MV-4-11 (cell line): ENCODE measurements around the gene ANKRD33B.
"Not testable (repeated sequence)": the region's sequence is repeated elsewhere in the genome, so short reads cannot be mapped to it uniquely, and the experiment has no call there.

ENCODE experiments used
- DNase-seq: peaks from one replicate; lab custom pipeline; 2025; lab: John Stamatoyannopoulos, UW

Gene ANKRD33B

DNA sequence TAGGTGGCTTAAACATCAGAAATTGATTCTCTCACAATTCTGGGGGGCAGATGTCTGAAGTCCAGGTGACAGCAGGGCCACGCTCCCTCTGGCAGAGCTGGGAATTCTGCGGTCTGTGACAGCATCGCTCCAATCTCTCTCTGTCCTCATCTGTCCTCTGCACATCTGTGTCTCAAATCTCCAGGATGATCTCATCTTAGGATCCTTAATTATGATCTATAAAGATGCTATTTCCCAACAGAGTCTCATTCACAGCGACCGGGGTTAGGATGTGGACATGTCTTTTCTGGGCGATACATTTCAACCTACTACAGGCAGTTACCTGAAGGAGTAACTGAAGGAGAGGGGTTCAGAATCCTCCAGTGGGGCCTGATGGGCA lies 31.4 kb downstream of the ANKRD33B start:
- no peak for DNase-seq

DNA sequence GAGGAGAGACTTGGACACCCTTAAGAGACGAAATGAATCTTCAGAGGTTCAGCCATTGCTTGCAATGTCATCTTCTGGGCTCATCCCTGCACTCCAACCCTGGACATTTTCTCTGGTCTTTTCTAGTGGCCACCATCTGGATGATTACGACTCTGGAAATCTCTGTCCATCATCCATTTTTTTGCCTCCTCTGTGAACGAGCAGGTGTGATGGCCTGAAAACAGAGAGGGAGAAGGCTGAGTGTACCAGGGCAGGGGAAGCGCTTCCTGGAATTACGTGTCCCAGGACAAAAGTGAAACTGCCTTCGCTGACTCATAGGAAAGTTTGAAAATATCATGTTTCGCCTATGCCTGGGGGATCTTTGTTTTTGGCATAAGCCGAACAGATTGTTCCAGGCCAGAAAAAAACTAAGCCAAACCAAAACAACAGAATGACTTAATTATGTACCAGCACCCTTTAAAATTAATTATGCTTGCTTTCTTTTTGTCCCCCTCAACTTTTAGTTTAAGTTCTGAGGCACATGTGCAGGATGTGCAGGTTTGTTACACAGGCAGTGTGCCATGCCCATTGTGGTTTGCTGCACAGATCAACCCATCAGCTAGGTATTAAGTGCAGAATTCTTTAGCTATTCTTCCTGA lies 31.9 kb downstream of the ANKRD33B start:
- DNase-seq: no peak

DNA sequence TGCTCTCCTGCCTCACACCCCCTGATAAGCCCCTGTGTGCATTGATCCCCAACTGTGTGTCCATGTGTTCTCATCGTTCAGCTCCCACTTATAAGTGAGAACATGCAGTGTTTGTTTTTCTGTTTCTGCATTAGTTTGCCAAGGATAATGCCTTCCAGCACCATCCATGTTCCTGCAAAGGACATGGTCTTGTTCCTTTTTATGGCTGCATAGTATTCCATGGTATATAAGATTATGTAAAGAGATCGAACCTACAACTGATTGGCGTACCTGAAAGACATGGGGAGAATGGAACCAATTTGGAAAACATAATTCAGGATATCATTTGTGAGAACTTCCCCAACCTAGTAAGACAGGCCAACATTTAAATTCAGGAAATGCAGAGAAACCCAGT lies 32.4 kb downstream of the ANKRD33B start:
- DNase-seq: no peak

- DNase-seq: no peak
These were observed 33.1 kb downstream of the ANKRD33B start for GRCh38 chr5:10596886-10597451.

DNA sequence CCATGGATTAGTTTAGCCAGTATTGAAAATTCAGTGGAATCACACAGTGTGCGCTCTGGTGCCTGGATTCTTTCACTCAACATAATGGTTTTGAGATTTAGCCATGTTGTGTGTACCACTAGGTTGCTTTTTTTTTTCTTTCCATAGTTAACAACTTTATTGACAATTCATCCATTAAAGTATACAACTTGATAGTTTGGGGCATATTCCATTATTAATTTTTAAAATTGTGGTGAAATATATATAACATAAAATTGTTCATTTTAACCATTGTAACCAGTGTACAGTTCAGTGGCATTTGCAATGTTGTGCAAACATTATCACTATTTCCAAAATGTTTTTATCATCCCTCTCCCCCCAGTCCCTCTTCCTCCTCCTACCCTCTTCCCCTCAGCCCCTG lies 35.2 kb downstream of the ANKRD33B start:
- no peak for DNase-seq

- DNase-seq: no peak
These were observed 36.0 kb downstream of the ANKRD33B start for GRCh38 chr5:10599862-10600284.

- no peak for DNase-seq
These were observed 36.9 kb downstream of the ANKRD33B start for GRCh38 chr5:10600626-10601245.

- no peak for DNase-seq
These were observed 37.6 kb downstream of the ANKRD33B start for GRCh38 chr5:10601246-10602030.

- DNase-seq: no peak
These were observed 38.3 kb downstream of the ANKRD33B start for GRCh38 chr5:10602031-10602806.

DNA sequence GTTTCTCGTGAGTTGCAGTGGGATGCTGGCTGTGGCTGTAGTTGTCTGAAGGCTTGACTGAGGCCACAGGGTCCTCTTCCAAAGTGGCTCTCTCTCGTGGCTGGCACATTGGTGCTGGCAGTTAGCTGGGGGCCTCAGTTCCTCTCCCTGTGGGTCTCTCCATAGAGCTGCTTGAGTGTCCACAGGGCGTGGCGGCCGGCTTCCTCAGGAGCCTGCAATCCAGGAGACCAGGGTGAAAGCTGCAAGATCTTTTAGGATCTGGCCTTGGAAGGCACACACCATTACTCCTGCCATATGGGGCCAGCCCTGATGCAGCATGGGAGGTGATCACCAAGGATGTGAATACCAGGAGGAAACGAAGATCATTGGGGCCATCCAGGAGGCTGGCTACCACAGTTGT lies 41.1 kb downstream of the ANKRD33B start:
- DNase-seq: no peak

GRCh38 chr5:10606632-10607022 lies 42.8 kb downstream of the ANKRD33B start:
- DNase-seq: not testable (repeated sequence)

DNA sequence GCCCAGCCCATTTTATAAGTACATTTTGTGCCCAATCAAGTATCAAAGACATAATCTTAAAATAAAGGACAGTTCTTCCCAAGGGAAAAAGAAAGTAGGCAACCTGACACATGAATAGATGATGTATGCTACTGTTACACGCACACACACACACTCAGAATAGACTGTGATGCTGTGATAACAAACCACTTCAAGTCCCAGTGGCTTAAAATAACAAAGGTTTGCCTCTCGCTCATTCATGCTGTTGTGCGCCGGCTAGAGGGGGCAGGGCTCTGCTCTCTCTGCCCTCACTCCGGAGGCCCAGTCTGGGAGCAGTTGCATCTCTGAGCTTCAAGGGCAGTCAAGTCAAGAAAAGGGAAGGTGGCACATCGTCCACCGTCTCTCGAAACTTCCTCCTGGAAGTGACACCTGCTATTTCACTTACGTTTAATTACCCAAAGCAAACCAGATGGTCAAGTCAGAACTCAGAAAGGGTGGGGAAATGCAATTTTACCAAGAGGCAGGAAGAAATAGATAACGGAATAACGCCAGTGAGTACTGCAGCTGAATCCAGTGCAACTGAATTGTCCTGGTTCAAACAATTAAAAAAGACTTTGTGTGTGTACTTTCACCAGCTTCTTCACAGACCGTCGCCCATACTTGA lies 43.3 kb downstream of the ANKRD33B start:
- peak; percentile 80 for DNase-seq

- peak; percentile 95 for DNase-seq
These were observed 43.8 kb downstream of the ANKRD33B start for GRCh38 chr5:10607666-10608073.

DNA sequence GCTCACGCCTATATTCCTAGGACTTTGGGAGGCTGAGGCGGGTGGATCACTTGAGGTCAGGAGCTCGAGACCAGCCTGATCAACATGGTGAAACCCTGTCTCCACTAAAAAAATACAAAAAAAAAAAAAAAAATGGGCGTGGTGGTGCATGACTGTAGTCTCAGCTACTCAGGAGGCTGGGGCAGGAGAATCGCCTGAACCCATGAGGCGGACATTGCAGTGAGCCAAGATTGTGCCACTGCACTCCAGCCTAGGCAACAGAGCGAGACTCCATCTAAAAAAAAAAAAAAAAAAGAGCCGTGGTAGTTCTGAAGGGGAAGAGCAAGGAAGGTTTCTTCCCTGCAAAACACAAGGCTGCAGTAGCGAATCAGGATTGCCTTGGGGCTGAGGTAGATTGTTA lies 44.2 kb downstream of the ANKRD33B start:
- DNase-seq: not testable (repeated sequence)

GRCh38 chr5:10610058-10610457 lies 46.2 kb downstream of the ANKRD33B start:
- no peak for DNase-seq

- DNase-seq: no peak
These were observed 47.4 kb downstream of the ANKRD33B start for GRCh38 chr5:10611290-10611689.

- peak; percentile 6 for DNase-seq
These were observed 48.4 kb downstream of the ANKRD33B start for GRCh38 chr5:10612251-10612650.

- peak; percentile 31 for DNase-seq
These were observed 51.8 kb downstream of the ANKRD33B start for GRCh38 chr5:10615693-10616092.

GRCh38 chr5:10617103-10617502 lies 53.2 kb downstream of the ANKRD33B start:
- DNase-seq: no peak

DNA sequence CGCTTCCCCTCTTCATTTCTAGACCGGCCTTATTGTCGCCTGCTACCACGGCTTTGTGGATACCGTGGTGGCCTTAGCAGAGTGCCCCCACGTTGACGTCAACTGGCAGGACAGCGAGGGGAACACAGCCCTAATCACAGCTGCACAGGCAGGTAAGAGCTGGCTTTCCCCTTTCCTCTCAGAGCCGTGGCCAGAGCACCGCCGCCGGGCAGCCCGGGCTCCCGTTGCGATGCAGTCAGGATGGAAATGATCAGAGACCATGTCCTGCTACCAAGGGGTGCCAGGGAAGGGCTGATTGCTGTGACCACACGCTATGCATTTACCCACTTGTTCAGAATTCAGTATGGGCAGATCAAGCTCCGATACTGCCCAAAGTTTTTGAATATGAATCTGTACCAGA lies 54.4 kb downstream of the ANKRD33B start:
- DNase-seq: no peak

DNA sequence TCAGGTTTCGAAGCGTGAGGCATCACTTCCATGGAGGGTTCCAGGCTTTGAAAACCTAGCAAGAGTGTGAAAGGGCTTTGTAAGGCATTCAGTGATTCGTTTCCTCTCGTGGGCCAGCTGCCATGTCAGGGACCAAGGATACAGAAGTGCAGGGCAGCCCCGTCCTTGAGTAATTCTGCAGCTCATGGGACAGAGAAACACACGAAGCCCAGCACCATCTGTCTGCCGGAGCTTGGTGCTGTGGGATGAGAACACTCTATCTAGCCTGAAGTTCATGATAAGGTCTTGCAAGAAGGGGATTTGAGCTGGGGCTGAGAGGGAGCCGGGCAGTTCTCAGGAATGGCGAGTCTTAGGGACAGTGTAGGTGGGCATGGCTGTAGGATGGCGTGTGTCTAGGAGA lies 55.8 kb downstream of the ANKRD33B start:
- no peak for DNase-seq

DNA sequence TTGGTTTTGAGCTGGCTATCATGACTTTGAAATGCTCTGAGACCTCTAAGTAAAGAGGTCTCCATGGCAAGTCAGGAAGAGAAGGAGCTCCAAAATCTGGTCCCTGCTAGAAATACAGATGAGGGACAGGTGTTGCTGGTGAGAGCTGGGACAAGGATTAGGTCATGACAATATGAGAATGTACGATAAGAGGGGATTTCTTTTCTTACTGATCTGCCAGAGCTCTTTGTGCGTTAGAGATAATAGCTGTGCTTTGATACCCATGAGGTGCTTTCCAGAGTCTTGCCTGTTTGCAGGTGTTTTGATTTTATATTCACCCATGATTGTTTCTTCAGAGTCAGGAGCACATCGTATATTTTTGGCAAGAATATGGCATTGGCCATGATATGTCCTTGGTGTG lies 56.5 kb downstream of the ANKRD33B start:
- DNase-seq: no peak
